HEK293T (cell line): ENCODE data around the gene SLU7.

Source experiments
- CTCF ChIA-PET: fragments of 350-600 bp; formaldehyde crosslinking; extraction: SDS; loops from one replicate; lab custom pipeline; 2021; ENCODE audit warnings: antibody characterized with exemption, inconsistent platforms; lab: Yijun Ruan, JAX
- POLR2A ChIA-PET: fragments of 350-600 bp; formaldehyde crosslinking; extraction: SDS; loops from one replicate; lab custom pipeline; 2020; ENCODE audit warnings: antibody characterized with exemption, inconsistent platforms; lab: Yijun Ruan, JAX
- DNase-seq: peaks from one replicate; pipeline ENCODE4 v3.0.0; 2012; ENCODE audit warnings: mixed read lengths; ENCODE audit errors: extremely low spot score
- ARNT ChIP-seq: fragments of 450-650 bp; IDR thresholded peaks from 2 replicates; pipeline ENCODE4 v1.6.1; 2017; ENCODE audit warnings: mild to moderate bottlenecking
- BHLHE40 ChIP-seq: fragments of 450-650 bp; IDR thresholded peaks from 2 replicates; pipeline ENCODE4 v1.6.1; 2016; ENCODE audit warnings: mild to moderate bottlenecking, moderate library complexity, borderline replicate concordance
- CTBP1 ChIP-seq: fragments of 450-650 bp; IDR thresholded peaks from 2 replicates; pipeline ENCODE4 v1.6.1; 2016; ENCODE audit warnings: borderline replicate concordance
- ELF4 ChIP-seq: fragments of 450-650 bp; IDR thresholded peaks from 2 replicates; pipeline ENCODE4 v1.6.1; 2017; ENCODE audit warnings: antibody characterized with exemption
- FOXA1 ChIP-seq: fragments of 450-650 bp; IDR thresholded peaks from 2 replicates; pipeline ENCODE4 v1.6.1; 2016; ENCODE audit warnings: mild to moderate bottlenecking
- FOXK2 ChIP-seq: fragments of 450-650 bp; IDR thresholded peaks from 2 replicates; pipeline ENCODE4 v1.6.1; 2016; ENCODE audit warnings: mild to moderate bottlenecking
- FOXM1 ChIP-seq: fragments of 450-650 bp; IDR thresholded peaks from 2 replicates; pipeline ENCODE4 v1.6.1; 2017; ENCODE audit warnings: mild to moderate bottlenecking, borderline replicate concordance
- HDGF ChIP-seq: fragments of 450-650 bp; IDR thresholded peaks from 2 replicates; pipeline ENCODE4 v1.6.1; 2017; ENCODE audit warnings: antibody characterized with exemption, borderline replicate concordance
- L3MBTL2 ChIP-seq: fragments of 450-650 bp; conservative IDR thresholded peaks from 2 replicates; pipeline ENCODE4 v1.6.1; 2016; ENCODE audit warnings: mild to moderate bottlenecking
- LEF1 ChIP-seq: fragments of 450-650 bp; IDR thresholded peaks from 2 replicates; pipeline ENCODE4 v1.6.1; 2017; ENCODE audit warnings: mild to moderate bottlenecking, borderline replicate concordance
- NFRKB ChIP-seq: fragments of 450-650 bp; IDR thresholded peaks from 2 replicates; pipeline ENCODE4 v1.6.1; 2016; ENCODE audit warnings: mild to moderate bottlenecking, moderate library complexity
- SP1 ChIP-seq: fragments of 450-650 bp; IDR thresholded peaks from 2 replicates; pipeline ENCODE4 v1.6.1; 2017
- SUZ12 ChIP-seq: fragments of 450-650 bp; IDR thresholded peaks from 2 replicates; pipeline ENCODE4 v1.6.1; 2016; ENCODE audit warnings: mild to moderate bottlenecking
- TARDBP ChIP-seq: fragments of 450-650 bp; IDR thresholded peaks from 2 replicates; pipeline ENCODE4 v1.6.1; 2016
- ZNF384 ChIP-seq: fragments of 450-650 bp; IDR thresholded peaks from 2 replicates; pipeline ENCODE4 v1.6.1; 2016
- TF ChIP-seq, protein P1 (sequence below): fragments of 450-650 bp; IDR thresholded peaks from 2 replicates; pipeline ENCODE4 v1.6.1; 2016

SLU7 gene

DNA sequence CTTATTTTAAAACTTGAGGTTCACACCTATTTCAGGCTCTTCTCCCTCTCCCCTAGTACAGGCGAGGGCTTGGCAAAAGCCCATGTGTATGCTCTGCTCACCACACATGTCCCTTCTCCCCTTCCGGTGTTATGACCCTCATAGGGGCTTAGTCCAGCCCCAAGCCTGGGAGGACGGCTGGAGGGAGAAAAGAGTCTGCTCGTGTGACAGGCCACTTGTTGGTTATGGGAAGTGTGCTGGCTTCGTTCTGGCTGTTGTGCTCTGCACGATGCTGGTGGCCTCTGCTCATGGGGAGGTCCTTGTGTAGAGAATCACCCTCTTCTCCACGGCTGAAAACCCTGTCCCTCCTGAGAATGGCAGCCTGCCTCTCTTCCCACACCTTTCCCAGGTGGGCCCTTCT, 13.9 kb upstream of the SLU7 start:
- no peak for TF ChIP-seq SP1
- TF ChIP-seq NFRKB, result no peak
- TF ChIP-seq BHLHE40, result no peak
- DNase-seq, result no peak
- ChIA-PET POLR2A (interaction anchor here (1.2 kb wide), 1 partner anchor 11 kb away, joined by 4 read pairs; the partner anchor contains the start of gene PTTG1), CTCF (no interaction called here)

- POLR2A ChIA-PET, result interaction anchor here (1.5 kb wide), 1 partner anchor 10 kb away, joined by 3 read pairs; the partner anchor contains the start of gene PTTG1
- TF ChIP-seq ZNF384 (no peak), TARDBP (no peak), HDGF (no peak), FOXK2 (no peak)
- no peak for DNase-seq
- CTCF ChIA-PET, result no interaction called here
Observed at GRCh38 chr5:160432196-160432595, 13.3 kb upstream of the SLU7 start.

DNA sequence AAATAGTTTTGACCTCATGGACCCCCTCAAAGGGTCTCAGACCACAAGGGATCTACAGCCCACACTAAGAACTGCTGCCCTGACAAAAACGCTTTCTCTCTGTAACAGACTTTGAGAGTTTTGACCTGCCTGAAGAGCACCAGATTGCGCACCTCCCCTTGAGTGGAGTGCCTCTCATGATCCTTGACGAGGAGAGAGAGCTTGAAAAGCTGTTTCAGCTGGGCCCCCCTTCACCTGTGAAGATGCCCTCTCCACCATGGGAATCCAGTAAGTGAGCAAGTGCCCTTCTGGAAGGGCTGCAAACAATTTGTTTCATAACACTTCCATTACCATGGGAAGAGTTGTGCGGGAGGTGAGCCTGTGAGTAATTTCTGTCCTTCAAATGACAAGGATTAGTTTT, 8.7 kb upstream of the SLU7 start:
- CTCF ChIA-PET, result interaction anchor here (0.5 to 1.6 kb wide), 2 partner anchors 11 to 382 kb away, joined by 3 to 6 read pairs; no protein-coding TSS in a partner anchor
- no peak for TF ChIP-seq L3MBTL2
- TF ChIP-seq ZNF384, result no peak
- no peak for TF ChIP-seq SP1
- TF ChIP-seq NFRKB, result no peak
- TF ChIP-seq, protein P1, sequence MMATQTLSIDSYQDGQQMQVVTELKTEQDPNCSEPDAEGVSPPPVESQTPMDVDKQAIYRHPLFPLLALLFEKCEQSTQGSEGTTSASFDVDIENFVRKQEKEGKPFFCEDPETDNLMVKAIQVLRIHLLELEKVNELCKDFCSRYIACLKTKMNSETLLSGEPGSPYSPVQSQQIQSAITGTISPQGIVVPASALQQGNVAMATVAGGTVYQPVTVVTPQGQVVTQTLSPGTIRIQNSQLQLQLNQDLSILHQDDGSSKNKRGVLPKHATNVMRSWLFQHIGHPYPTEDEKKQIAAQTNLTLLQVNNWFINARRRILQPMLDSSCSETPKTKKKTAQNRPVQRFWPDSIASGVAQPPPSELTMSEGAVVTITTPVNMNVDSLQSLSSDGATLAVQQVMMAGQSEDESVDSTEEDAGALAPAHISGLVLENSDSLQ, result no peak
- no peak for TF ChIP-seq FOXA1
- TF ChIP-seq TARDBP, result no peak
- no peak for TF ChIP-seq LEF1
- no peak for TF ChIP-seq FOXK2
- no peak for TF ChIP-seq CTBP1
- TF ChIP-seq FOXM1, result no peak
- TF ChIP-seq ARNT, result no peak
- no peak for TF ChIP-seq ELF4
- TF ChIP-seq SUZ12, result no peak
- no peak for TF ChIP-seq HDGF
- no peak for TF ChIP-seq BHLHE40
- DNase-seq, result no peak
- POLR2A ChIA-PET, result no interaction called here

- DNase-seq, result no peak
- POLR2A ChIA-PET, result no interaction called here
- TF ChIP-seq NFRKB, result no peak
- no peak for TF ChIP-seq L3MBTL2
- TF ChIP-seq HDGF, result no peak
- TF ChIP-seq TARDBP, result no peak
- TF ChIP-seq CTBP1, result no peak
- no peak for TF ChIP-seq BHLHE40
- TF ChIP-seq, protein P1, result no peak
- no peak for TF ChIP-seq FOXK2
- TF ChIP-seq FOXM1, result no peak
- TF ChIP-seq SP1, result no peak
- TF ChIP-seq LEF1, result no peak
- TF ChIP-seq ZNF384, result no peak
- TF ChIP-seq ELF4, result no peak
- no peak for TF ChIP-seq FOXA1
- TF ChIP-seq SUZ12, result no peak
- TF ChIP-seq ARNT, result no peak
- CTCF ChIA-PET, result interaction anchor here (2.7 kb wide), 1 partner anchor 16 kb away, joined by 18 read pairs; no protein-coding TSS in a partner anchor
Observed at GRCh38 chr5:160423099-160423498, 4.2 kb upstream of the SLU7 start.

DNA sequence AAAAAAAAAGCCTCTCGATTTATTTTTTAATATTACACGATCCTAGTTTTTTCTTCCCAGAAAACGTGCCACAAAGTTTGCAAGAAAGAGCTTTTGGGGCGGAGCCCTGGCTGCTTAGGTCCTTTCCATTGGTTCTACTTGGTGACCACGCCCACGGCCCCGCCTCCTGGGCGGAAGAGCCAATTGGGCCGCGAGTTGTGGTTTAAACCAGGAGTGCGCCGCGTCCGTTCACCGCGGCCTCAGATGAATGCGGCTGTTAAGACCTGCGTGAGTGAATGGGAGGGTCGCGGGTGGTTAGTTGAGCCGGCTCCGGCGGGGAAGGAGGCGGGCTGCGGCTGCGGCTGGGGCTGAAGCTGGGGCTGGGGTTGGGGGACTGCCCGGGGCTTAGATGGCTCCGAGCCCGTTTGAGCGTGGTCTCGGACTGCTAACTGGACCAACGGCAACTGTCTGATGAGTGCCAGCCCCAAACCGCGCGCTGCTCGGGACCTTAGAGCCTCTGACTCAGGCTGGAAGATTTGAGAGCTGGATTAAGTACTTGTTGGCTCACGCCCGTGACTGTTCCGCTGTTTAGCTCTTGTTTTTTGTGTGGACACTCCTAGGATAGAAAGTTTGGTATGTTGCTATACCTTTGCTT, 2.9 kb upstream of the SLU7 start, which contains the start of gene PTTG1:
PTTG1 (plus strand) TSS at position 231 of the 634 bp plus-strand sequence. CDS start 458 bp downstream, outside the sequence.
- peak; percentile 91 for DNase-seq
- CTCF ChIA-PET, result interaction anchor here (1.0 to 1.4 kb wide), 3 partner anchors 14 to 400 kb away, joined by 3 to 12 read pairs (median 3); no protein-coding TSS in a partner anchor
- POLR2A ChIA-PET, result interaction anchor here (0.7 to 1.7 kb wide), 9 partner anchors 8 to 64 kb away, joined by 3 to 6 read pairs (median 4); no protein-coding TSS in a partner anchor
- no peak for TF ChIP-seq NFRKB
- no peak for TF ChIP-seq LEF1
- TF ChIP-seq, protein P1, result no peak
- 0 out of 2 replicates have a peak, but pooled peaks have one; percentile 30 for TF ChIP-seq L3MBTL2
- no peak for TF ChIP-seq HDGF
- TF ChIP-seq TARDBP, result no peak
- no peak for TF ChIP-seq SP1
- TF ChIP-seq SUZ12, result no peak
- no peak for TF ChIP-seq FOXA1
- TF ChIP-seq FOXM1, result peak; percentile 97
- no peak for TF ChIP-seq FOXK2
- TF ChIP-seq ARNT, result no peak
- peak; percentile 26; the same call in 1 of the 2 replicates for TF ChIP-seq ELF4
- TF ChIP-seq CTBP1, result no peak
- no peak for TF ChIP-seq ZNF384
- TF ChIP-seq BHLHE40, result no peak

GRCh38 chr5:160420331-160420610, 1.4 kb upstream of the SLU7 start:
- no peak for DNase-seq
- ChIA-PET POLR2A (interaction anchor here (0.7 to 2.5 kb wide), 6 partner anchors 9 to 411 kb away, joined by 3 to 9 read pairs (median 4); partner anchors contain the start of genes PWWP2A and TTC1), CTCF (no interaction called here)
- TF ChIP-seq TARDBP, result no peak
- no peak for TF ChIP-seq CTBP1
- TF ChIP-seq LEF1, result no peak
- no peak for TF ChIP-seq HDGF
- TF ChIP-seq FOXK2, result no peak
- no peak for TF ChIP-seq NFRKB
- no peak for TF ChIP-seq SUZ12
